EL (cell line): ENCODE results near the gene ECHDC1.
"Not testable (repeated sequence)": the region's sequence is repeated elsewhere in the genome, so short reads cannot be mapped to it uniquely, and the experiment has no call there.

Source experiments
- DNase-seq: peaks from one replicate; pipeline ENCODE4 v3.0.0-alpha.2; 2016

Gene ECHDC1

GRCh38 chr6:127342946-127343808 lies at the start of gene ECHDC1:
Gene ECHDC1 (minus strand): TSS chr6:127343609. CDS start chr6:127331028, 12,581 bp downstream.
- DNase-seq = peak; percentile 76

- no peak for DNase-seq
Observed at GRCh38 chr6:127392301-127392700, 48.9 kb upstream of the ECHDC1 start.

GRCh38 chr6:127391094-127391953 lies 47.9 kb upstream of the ECHDC1 start:
- DNase-seq = no peak

GRCh38 chr6:127389706-127390105 lies 46.3 kb upstream of the ECHDC1 start:
- DNase-seq = no peak

GRCh38 chr6:127385668-127386430 lies 42.4 kb upstream of the ECHDC1 start:
- DNase-seq = no peak

- not testable (repeated sequence) for DNase-seq
Observed at GRCh38 chr6:127384848-127385247, 41.4 kb upstream of the ECHDC1 start.

- no peak for DNase-seq
Observed at GRCh38 chr6:127383988-127384387, 40.6 kb upstream of the ECHDC1 start.

- no peak for DNase-seq
Observed at GRCh38 chr6:127382413-127382812, 39.0 kb upstream of the ECHDC1 start.

- no peak for DNase-seq
Observed at GRCh38 chr6:127381384-127381783, 38.0 kb upstream of the ECHDC1 start.

GRCh38 chr6:127376685-127377084 lies 33.3 kb upstream of the ECHDC1 start:
- no peak for DNase-seq

- DNase-seq = no peak
Observed at GRCh38 chr6:127367023-127367375, 23.6 kb upstream of the ECHDC1 start.

GRCh38 chr6:127366282-127367022 lies 23.0 kb upstream of the ECHDC1 start:
- peak; percentile 99 for DNase-seq

- DNase-seq = no peak
Observed at GRCh38 chr6:127365874-127366273, 22.5 kb upstream of the ECHDC1 start.

GRCh38 chr6:127352524-127352923 lies 9.1 kb upstream of the ECHDC1 start:
- DNase-seq = no peak

- DNase-seq = no peak
Observed at GRCh38 chr6:127349980-127350379, 6.6 kb upstream of the ECHDC1 start.

- no peak for DNase-seq
Observed at GRCh38 chr6:127348028-127348661, 4.7 kb upstream of the ECHDC1 start.

GRCh38 chr6:127347178-127347577 lies 3.8 kb upstream of the ECHDC1 start:
- no peak for DNase-seq

GRCh38 chr6:127345521-127345920 lies 2.1 kb upstream of the ECHDC1 start:
- DNase-seq = no peak

GRCh38 chr6:127343809-127344659 lies 625 bp upstream of the ECHDC1 start:
- peak; percentile 40 for DNase-seq

- peak; percentile 64 for DNase-seq
Observed at GRCh38 chr6:127342296-127342945, 988 bp downstream of the ECHDC1 start.
